HepG2 (cell line): ENCODE results near the gene PCGF3. TPM values are rescaled to one million over a fixed set of nuclear protein-coding genes. Genes with fewer than 3 reads are reported as not detected.

ENCODE experiments used
- ARID4A ChIP-seq: sonication (generic); formaldehyde crosslinking; IDR thresholded peaks from 2 replicates; pipeline ENCODE4 v1.5.0; 2020; ENCODE audit warnings: mild to moderate bottlenecking, missing genetic modification reagents, borderline replicate concordance
- KDM5B ChIP-seq: sonication (generic); formaldehyde crosslinking; IDR thresholded peaks from 2 replicates; pipeline ENCODE4 v1.4.0; 2020; ENCODE audit warnings: missing genetic modification reagents, mild to moderate bottlenecking, borderline replicate concordance
- LCORL ChIP-seq, 2 experiments: fragments of 450-650 bp in 1 of 2; sonication (generic) in 1 of 2; formaldehyde crosslinking in 1 of 2; IDR thresholded peaks; 2 replicates each; pipeline versions ENCODE4 v1.5.0 to v1.6.1; 2017 to 2020; ENCODE audit warnings: antibody characterized with exemption in 1 of 2, missing genetic modification reagents in 1 of 2
- MTF1 ChIP-seq: sonication (generic); formaldehyde crosslinking; IDR thresholded peaks from 2 replicates; pipeline ENCODE4 v1.5.0; 2020; ENCODE audit warnings: missing genetic modification reagents
- NR2F2 ChIP-seq: IDR thresholded peaks from 2 replicates; pipeline ENCODE4 v1.6.1; 2012; ENCODE audit warnings: low read depth, inconsistent platforms, borderline replicate concordance
- PATZ1 ChIP-seq: sonication (generic); formaldehyde crosslinking; IDR thresholded peaks from 2 replicates; pipeline ENCODE4 v1.4.0; 2020; ENCODE audit warnings: missing genetic modification reagents
- PCBP2 ChIP-seq: fragments of 200-400 bp; formaldehyde crosslinking; optimal IDR thresholded peaks from 2 replicates; pipeline ENCODE3; 2018; ENCODE audit warnings: low read length, low read depth; ENCODE audit not compliant: poor library complexity, severe bottlenecking
- PHF20 ChIP-seq: sonication (generic); formaldehyde crosslinking; IDR thresholded peaks from 2 replicates; pipeline ENCODE4 v1.5.0; 2020; ENCODE audit warnings: mild to moderate bottlenecking, missing genetic modification reagents
- RBFOX2 ChIP-seq: fragments of 200-400 bp; formaldehyde crosslinking; IDR thresholded peaks from 2 replicates; pipeline ENCODE4 v1.6.1; 2017; ENCODE audit warnings: low read depth, mild to moderate bottlenecking, low read length
- TARDBP ChIP-seq: sonication (generic); formaldehyde crosslinking; IDR thresholded peaks from 2 replicates; pipeline ENCODE4 v1.8.0; 2022; ENCODE audit warnings: mild to moderate bottlenecking, missing genetic modification reagents
- YEATS4 ChIP-seq: sonication (generic); formaldehyde crosslinking; IDR thresholded peaks from 2 replicates; pipeline ENCODE4 v1.4.0; 2020; ENCODE audit warnings: missing genetic modification reagents, borderline replicate concordance
- ZBED4 ChIP-seq: sonication (generic); formaldehyde crosslinking; IDR thresholded peaks from 2 replicates; pipeline ENCODE4 v1.4.0; 2020; ENCODE audit warnings: missing genetic modification reagents, borderline replicate concordance
- ZBTB14 ChIP-seq: sonication (generic); formaldehyde crosslinking; IDR thresholded peaks from 2 replicates; pipeline ENCODE4 v1.4.0; 2020; ENCODE audit warnings: missing genetic modification reagents
- ZMYM4 ChIP-seq: sonication (generic); formaldehyde crosslinking; IDR thresholded peaks from 2 replicates; pipeline ENCODE4 v1.8.1; 2023; ENCODE audit warnings: mild to moderate bottlenecking, missing genetic modification reagents
- ZNF251 ChIP-seq: sonication (generic); formaldehyde crosslinking; IDR thresholded peaks from 2 replicates; pipeline ENCODE4 v1.9.0; 2021; ENCODE audit warnings: mild to moderate bottlenecking, missing genetic modification reagents
- ZSCAN21 ChIP-seq: sonication (generic); formaldehyde crosslinking; IDR thresholded peaks from 2 replicates; pipeline ENCODE4 v1.8.0; 2022; ENCODE audit warnings: mild to moderate bottlenecking, missing genetic modification reagents, moderate library complexity, borderline replicate concordance
- polyA plus RNA-seq, 8 experiments: library from polyadenylated mRNA; depleted of rRNA in 3 of 8; stranded (reverse) in 7 of 8; unstranded in 1 of 8; fragments of >200 nt; fragmentation: Illumina TruSeq in 4 of 8; extraction: Trizol in 4 of 8; gene quantifications; 2 replicates each; pipeline versions ENCODE4 v1.2.1 to v1.2.3, GENCODE V29; 2011 to 2016; ENCODE audit warnings: low read depth in 4 of 8, missing spikeins in 1 of 8, mixed read lengths in 1 of 8; ENCODE audit not compliant: insufficient read depth in 1 of 8
- total RNA-seq, 5 experiments: library from RNA; depleted of rRNA; stranded (reverse); fragments of >200 nt; fragmentation: Illumina TruSeq; extraction: Trizol; gene quantifications; 2 replicates each; pipeline ENCODE4 v1.2.3, GENCODE V29; 2016; ENCODE audit warnings: low read depth in 1 of 5

PCGF3 gene
- total and polyA plus RNA-seq, 2 of the 13 experiments (the other 11 are each of a cell fraction or from before 2014, with no cell fraction given): 28.6 to 66.2 TPM

GRCh38 chr4:705278-706082, at the start of gene PCGF3 (continued):
- TF ChIP-seq ARID4A (CRISPR knock-in tag): peak; percentile 62; the same call in 1 of the 2 replicates
- no peak for TF ChIP-seq ZNF251 (CRISPR knock-in tag)
- TF ChIP-seq ZMYM4: 0 out of 2 replicates have a peak, but pooled peaks have one; percentile 13
- TF ChIP-seq PCBP2: peak; percentile 67
- peak; percentile 50; the same call in 1 of the 2 replicates for TF ChIP-seq YEATS4 (CRISPR knock-in tag)
- no peak; the same call in 1 of the 2 replicates for TF ChIP-seq KDM5B (CRISPR knock-in tag)
- no peak for TF ChIP-seq TARDBP (CRISPR knock-in tag)
- peak; percentile 82 for TF ChIP-seq RBFOX2
- peak; percentile 88 for TF ChIP-seq PATZ1 (CRISPR knock-in tag)
- TF ChIP-seq LCORL (IDR thresholded peaks at IDR 0.05): no peak
- 0 out of 2 replicates have a peak, but pooled peaks have one; percentile 28 for TF ChIP-seq LCORL (CRISPR knock-in tag; IDR thresholded peaks at IDR 0.05)
- 0 out of 2 replicates have a peak, but pooled peaks have one; percentile 22 for TF ChIP-seq ZBED4 (CRISPR knock-in tag)
- 0 out of 2 replicates have a peak, but pooled peaks have one; percentile 18 for TF ChIP-seq ZSCAN21
- peak; percentile 33; the same call in 1 of the 2 replicates for TF ChIP-seq PHF20
- TF ChIP-seq MTF1 (CRISPR knock-in tag): no peak
- no peak for TF ChIP-seq ZBTB14 (CRISPR knock-in tag)
- TF ChIP-seq NR2F2: peak; percentile 69; the same call in 1 of the 2 replicates
